ENCODE data around the gene INTS2.
"Not testable (repeated sequence)": the region's sequence is repeated elsewhere in the genome, so short reads cannot be mapped to it uniquely, and the experiment has no call there.

Gene INTS2

DNA sequence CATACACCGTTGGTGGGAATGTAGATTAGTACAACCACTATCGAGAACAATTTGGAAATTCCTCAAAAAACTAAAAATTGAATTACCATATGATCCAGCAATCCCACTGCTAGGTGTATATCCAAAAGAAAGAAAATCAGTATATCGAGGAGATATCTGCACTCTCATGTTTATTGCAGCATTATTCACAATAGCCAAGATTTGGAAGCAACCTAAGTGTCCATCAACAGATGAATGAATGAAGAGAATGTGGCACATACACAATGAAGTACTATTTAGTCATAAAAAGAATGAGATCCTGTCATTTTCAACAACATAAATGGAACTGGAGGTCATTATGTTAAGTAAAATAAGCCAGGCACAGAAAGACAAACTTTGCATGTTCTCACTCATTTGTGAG lies 108.5 kb downstream of the INTS2 start:
- not testable (repeated sequence) for DNase-seq (ENCODE audit: low read depth)

GRCh38 chr17:61818225-61818624 lies 109.6 kb downstream of the INTS2 start:
- no peak for DNase-seq (ENCODE audit: low read depth)

DNA sequence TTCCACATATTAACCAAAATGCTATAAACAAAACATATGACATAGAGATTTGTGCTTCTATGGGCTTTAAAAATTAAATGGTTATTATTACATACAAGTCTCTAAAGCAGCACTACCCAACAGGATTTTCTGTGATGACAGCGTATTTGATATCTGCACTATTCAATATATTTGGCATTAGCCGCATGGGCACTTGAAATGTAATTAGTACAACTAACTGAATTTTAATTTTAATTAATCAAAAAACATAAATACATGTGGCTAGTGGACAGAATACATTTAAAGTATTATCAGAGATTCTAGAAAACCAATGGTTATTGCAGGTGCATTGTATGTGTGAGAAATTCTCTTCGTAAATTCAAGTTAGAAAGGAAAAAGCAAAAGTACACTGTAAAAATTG lies 110.3 kb downstream of the INTS2 start:
- no peak for DNase-seq (ENCODE audit: low read depth)

- DNase-seq (ENCODE audit: low read depth), result no peak
These were observed 111.2 kb downstream of the INTS2 start for GRCh38 chr17:61816538-61816937.

GRCh38 chr17:61815863-61816503 lies 111.8 kb downstream of the INTS2 start:
- no peak for DNase-seq (ENCODE audit: low read depth)
